EL (cell line): ENCODE data around the gene AKNA.

ENCODE experiments used
- DNase-seq: peaks from one replicate; pipeline ENCODE4 v3.0.0-alpha.2; 2016

Gene AKNA

DNA sequence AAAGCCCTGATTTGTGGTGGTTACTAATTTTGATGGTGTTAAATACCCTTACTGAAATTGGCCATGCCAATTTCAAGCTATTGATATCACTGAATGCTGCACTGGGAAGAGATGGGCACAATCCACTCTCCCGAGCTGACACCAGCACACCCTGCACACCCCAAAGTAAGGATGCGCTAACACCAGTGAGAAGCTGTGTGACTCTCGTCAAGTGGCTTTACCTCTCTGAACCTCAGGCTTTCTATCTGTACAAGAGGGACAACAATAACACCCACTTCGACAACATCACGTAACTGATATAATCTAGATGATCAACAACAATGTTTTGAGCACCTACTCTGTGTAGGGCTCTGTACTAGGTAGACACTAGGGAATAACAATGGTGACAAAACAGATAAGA lies 8.0 kb upstream of the AKNA start:
- no peak for DNase-seq

GRCh38 chr9:114395334-114395617 lies 7.5 kb upstream of the AKNA start:
- no peak for DNase-seq

DNA sequence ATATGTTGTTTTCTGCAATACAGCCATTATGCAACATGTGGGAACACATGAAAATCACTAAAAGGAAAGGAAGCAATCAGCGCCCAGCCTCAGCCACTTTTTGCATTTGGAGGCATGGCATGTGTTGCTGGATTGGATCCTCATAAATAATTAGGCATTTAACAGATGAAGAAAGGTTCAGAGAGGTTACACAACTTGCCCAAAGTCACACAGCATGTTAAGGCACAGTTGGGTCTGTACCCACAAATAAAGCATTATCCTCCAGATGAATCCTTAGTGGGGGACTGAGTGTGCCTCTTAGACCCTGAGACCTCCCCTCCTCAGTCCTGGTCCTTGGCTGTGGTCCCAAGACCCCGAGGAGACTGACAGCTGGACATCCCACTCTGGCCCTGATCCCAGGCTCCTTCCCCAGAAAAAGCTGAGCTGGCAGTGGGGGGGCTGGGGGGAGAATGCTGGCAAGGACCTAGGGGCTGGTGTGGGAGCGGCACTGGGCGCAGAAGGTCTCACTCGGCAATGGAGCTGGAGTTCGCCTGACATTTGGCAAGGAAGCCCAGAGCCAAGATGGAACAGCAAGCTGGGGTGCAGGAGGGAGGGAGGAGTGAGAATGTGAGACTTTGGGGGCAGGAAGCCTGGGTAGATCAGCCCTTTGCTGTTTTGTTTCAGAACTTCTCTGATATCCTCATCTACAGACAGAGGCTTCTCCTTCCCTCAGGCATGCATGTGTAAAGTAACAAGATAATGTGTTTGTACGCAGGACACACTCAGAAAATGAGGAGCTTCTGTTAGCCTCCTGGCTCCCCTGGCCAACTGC lies 6.9 kb upstream of the AKNA start:
- DNase-seq: no peak

DNA sequence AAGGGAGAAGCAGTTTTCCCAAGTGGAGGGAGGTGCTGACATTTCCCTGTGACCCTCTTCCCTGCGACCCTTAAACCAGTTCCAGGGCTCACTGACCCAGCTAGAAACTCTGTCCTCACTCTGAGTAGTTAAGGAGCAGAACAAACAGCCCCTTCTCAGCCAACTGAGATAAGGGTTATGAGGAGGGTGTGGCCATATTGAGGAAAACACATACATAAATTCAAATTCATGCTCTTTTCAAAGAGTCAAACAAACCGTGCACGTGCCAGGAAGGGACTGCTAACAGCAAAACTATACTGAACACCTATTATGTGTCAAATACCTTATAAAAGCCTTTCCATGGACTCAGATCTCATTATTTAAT lies 4.9 kb upstream of the AKNA start:
- DNase-seq: no peak

- no peak for DNase-seq
Measured at GRCh38 chr9:114390952-114391351, 3.2 kb upstream of the AKNA start.

DNA sequence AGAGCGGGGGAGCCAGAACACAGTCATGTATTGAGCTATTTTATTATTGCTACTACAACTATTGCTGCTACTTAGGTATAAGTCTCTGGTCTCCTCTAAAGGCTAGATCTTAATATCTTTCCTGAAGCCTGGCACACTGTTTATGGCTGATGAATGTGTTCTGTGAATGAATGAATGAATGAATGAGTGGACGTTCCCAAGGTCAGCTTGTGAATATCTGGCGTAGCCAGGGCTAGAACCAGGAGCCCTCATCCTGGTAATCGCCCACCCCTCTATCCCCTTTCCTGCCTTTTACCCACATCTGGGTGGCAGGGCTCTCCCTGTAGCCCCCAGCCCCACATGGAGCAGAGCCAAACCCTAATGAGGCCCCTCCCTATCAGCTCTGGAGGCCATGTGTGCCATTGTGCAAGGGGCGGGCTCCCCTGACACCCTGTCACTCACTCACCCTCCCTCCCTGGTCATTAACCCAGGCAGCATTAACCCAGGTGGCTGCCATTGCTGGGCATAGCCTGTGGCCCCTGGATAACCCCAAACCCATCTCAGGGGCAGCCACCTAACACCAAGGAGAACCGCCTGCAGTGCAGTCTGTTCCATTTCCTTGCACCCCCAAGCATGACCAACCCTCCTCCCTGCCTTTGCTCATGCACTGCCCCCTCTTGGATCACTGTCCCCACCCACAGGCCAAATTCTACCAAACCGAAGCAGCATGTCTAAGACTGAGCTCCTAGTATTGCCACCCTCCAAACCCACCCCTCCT lies 2.0 kb upstream of the AKNA start:
- no peak for DNase-seq

GRCh38 chr9:114388764-114389375 lies 1.1 kb upstream of the AKNA start:
- no peak for DNase-seq

DNA sequence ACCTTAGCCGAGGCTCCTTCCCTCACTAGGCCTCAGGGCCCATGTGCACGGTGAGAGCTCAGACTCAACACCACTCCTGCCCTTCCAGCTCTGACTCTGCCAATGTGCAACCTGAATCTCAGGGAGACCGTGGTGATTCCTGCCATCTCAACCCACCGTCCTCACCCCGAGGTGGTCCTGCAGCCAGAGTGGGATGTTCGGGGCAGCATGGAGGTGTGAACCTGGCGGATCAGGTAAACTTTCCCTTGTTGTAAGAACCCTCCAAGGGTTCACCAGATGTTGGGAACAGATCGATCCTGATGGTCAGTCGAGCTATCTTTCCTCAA lies 538 bp upstream of the AKNA start:
- DNase-seq: no peak

DNA sequence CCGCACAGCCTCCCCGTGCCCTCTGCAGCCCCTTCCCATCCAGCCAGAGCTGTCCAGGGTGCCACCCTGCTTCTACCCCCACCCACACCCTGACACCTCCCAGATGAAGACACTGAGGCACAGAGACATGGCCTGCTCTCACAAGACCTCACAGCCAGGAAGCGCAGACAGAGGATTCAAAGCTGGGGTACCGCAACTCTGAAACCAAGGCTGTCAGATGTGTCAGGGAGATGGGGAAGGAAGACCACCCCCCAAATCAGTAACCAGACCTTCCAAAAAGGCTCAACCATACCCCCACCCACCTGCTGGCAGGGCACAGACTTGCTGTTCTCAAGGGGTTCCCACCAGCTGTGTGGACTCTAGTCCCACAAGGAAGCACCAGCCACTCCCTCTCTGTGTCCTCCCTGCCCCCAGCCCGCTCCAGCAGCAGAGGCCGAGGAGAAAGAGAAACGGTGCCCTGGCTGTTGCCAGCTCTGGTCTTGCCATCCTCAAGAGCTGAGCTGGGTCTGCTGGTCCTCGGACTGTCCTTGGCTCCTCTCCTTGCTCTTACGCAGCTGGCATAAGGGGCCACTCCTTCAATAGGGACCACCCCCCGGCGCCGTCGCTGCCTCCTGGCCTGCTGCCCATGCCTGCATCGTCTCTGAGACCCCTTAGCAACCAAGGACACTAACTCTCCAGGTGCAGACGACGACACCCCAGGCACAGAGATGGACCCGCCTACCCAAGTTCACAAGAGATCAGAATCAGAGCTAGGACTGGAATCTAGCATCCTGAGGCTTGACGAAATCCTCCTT lies 699 bp downstream of the AKNA start:
- peak; percentile 38 for DNase-seq

GRCh38 chr9:114386361-114386885 lies 1.4 kb downstream of the AKNA start:
- no peak for DNase-seq

GRCh38 chr9:114385397-114386181 lies 2.2 kb downstream of the AKNA start:
- peak; percentile 98 for DNase-seq

GRCh38 chr9:114384836-114385396 lies 2.9 kb downstream of the AKNA start:
- DNase-seq: no peak

DNA sequence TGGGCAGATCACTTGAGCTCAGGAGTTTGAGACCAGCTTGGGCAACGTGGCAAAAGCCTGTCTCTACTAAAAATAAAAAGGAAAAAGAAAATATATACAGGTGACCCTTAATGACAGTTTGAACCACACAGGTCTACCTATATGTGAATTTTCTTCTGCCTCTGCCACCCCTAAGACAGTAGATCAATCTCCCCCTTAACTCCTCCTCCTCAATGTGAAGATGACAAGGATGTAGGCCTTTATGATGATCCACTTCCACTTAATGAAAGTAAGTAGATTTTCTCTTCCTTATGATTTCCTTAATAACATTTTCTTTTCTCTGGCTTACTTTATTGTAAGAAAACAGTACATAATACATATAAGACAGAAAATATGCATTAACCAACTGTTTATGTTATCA lies 3.4 kb downstream of the AKNA start:
- no peak for DNase-seq

DNA sequence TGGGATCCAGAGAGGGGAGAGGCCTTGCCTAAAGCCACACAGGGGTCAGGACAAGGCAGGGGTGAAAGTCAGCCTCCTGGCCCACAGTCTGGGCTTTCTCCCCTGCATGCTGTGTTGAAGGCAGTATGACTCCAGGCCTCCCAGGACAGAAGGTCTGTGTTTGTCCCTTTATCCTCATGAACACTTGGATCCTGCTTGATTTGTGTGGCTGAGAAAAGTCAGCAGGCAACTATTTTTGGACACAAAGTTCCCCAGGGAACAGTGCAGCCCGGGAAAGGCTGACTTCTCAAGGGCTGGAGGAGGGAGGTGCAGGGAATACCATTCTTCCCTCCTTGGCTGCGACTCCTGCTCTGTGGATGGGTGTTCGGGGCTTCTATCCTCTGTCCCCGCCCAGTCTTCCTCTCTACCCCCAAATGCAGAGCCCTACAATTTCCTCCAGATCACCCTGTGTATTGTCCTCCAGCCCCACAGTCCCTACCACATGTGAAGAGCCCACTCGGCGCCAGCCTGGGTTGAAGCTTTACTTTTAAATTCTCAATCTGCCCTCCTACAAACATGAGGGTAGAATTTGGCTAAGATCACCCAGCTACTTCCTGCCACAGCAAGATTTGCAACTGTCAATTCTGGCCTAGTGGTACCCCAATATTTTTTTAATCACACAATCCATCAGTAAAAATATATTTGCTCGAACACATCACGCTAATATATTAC lies 4.1 kb downstream of the AKNA start:
- DNase-seq: no peak

GRCh38 chr9:114382699-114383520 lies 4.9 kb downstream of the AKNA start:
- no peak for DNase-seq

GRCh38 chr9:114378883-114379282 lies 8.9 kb downstream of the AKNA start:
- no peak for DNase-seq

GRCh38 chr9:114378016-114378415 lies 9.8 kb downstream of the AKNA start:
- DNase-seq: no peak

DNA sequence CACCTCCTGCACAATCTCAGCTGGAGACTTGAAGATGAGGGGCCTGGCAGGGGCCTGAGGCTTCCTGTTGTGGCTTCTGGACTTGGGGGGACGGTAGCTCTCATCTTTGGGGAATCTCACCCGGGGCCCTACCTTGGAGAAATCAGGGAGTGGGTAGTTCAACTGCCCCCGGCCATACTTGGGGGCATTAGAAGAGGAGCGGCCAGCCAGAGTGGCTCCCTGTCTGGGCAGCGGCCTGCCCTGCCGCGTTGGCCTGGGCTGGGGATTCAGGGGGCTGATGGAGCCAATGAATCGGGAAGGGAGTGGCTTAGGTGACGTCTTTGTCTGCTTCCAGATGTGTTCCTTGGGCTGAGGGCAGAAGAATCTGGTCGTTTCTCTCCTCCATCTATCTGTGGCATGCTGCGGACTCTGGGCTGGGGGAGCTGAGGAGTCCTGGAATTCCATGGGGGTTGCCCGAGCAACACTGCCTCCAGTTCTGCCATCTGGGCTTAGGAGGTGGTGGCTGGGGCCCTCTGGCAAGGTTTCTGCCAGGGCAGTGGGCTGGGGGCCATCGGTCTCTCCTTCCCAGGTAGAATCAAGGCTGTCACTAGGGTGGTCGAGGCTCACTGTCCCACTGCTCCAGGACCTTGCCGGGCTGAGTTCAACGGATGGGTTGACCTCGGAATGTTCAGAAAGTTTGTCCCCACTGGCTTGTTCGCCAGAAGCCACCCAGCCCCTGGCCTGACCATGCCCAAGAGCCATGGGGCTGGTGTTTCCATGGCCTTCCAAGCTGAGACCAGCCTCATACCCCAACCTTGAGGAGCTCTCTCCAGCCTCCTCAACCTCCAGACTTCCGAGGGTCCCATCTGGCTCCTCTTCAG lies 11.0 kb downstream of the AKNA start:
- no peak for DNase-seq

DNA sequence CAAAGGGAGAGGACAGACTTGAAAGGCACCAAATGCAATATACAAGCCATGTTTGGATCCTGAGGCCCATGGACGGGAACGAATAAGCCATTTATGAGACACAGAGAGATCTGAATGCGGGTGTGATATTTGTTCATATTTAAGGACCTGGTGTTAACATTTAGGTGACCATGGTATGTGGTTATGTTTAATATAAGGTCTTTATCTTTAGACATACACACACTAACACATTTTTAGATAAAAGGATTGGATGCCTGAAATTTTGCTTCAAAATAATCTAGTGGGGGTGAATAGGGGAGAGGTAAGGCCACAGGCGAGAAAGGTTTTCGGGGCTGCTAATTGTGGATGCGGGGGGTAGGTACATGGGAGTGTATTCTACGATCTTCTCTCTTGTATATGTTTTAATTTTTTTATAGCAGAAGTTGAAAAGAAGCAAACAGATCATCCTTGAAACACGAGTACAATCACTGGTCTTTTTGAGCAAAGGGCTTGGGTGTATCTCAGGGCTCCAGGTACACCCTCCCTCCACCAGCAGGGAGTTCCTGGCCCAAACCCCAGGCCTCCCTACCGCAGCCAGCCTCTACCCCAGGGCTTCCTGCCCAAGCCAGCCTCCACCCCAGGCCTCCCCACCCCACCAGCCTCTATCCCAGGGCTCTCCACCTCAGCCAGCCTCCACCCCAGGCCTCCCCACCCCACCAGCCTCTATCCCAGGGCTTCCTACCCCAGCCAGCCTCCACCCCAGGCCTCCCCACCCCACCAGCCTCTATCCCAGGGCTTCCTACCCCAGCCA lies 12.2 kb downstream of the AKNA start:
- no peak for DNase-seq
